Mucosa of descending colon (tissue), 3 donors: ENCODE data around the gene CPED1. TPM values are rescaled to one million over a fixed set of nuclear protein-coding genes. Genes with fewer than 3 reads are reported as not detected.

Experiments used
- ATAC-seq: fragments of 200-7000 bp; cut with Tn5 transposase; one replicate; pipeline ENCODE4 v1.9.1; 2020; ENCODE audit warnings: mild to moderate bottlenecking, moderate library complexity
- DNase-seq, 3 donors: peaks; one replicate each; pipeline ENCODE4 v3.0.0-alpha.2; 2020
- H3K36me3 ChIP-seq: fragments of 200-600 bp; one replicate; pipeline ENCODE4 v1.8.0; 2021; ENCODE audit warnings: low read depth, mild to moderate bottlenecking
- H3K4me1 ChIP-seq: fragments of 200-600 bp; one replicate; pipeline ENCODE4 v1.8.0; 2021; ENCODE audit warnings: low read depth, mild to moderate bottlenecking
- H3K4me3 ChIP-seq: fragments of 200-600 bp; one replicate; pipeline ENCODE4 v1.8.0; 2021; ENCODE audit warnings: mild to moderate bottlenecking
- H3K9me3 ChIP-seq: fragments of 200-600 bp; one replicate; pipeline ENCODE4 v1.8.0; 2021; ENCODE audit warnings: mild to moderate bottlenecking
- CTCF ChIP-seq: fragments of 200-600 bp; IDR thresholded peaks from one replicate; pipeline ENCODE4 v1.8.0; 2022; ENCODE audit warnings: antibody characterized with exemption, mild to moderate bottlenecking
- intact Hi-C, 2 donors: fragments of 100-400 bp; cut with DNase I in 1 of 2; cut with micrococcal nuclease in 1 of 2; formaldehyde crosslinking; loops; one replicate each; pipeline versions ENCODE4 v1.11.0 to v1.11.1; 2022; cut with DNase I, micrococcal nuclease
- total RNA-seq, 3 donors: library from RNA; stranded (reverse); fragmentation: NEBNext Ultra II Directional in 2 of 3; extraction: Animal tissue kit (Norgen Biotek cat#: 25700) in 2 of 3; gene quantifications; one replicate each; pipeline versions ENCODE4 v1.2.1 to v1.2.4, GENCODE V29; 2021 to 2023
- donor health status: DM: no; HTN: no; CAD: no; lungs with moderate emphysema.
- donor health status: DM: no; HTN: no; CAD: no.
- donor health status: DM: no; HTN: yes; CAD: no.

CPED1 gene
- total RNA-seq, 3 donors from 2014 or later = 6.5 to 67.7 (median 8.8) TPM

GRCh38 chr7:121042899-121043298, 54.4 kb downstream of the CPED1 start:
- H3K4me3 ChIP-seq = no peak overlapping the region
- no peaks in the 10 kb centered on the region for H3K4me1 ChIP-seq
- ATAC-seq (no peak), DNase-seq (no peak)
- H3K9me3 ChIP-seq = no peaks in the 10 kb centered on the region
- no peaks in the 10 kb centered on the region for H3K36me3 ChIP-seq
- intact Hi-C loops = no loop called here
- TF ChIP-seq CTCF = no peak

GRCh38 chr7:121043314-121044234, 55.1 kb downstream of the CPED1 start:
- TF ChIP-seq CTCF = no peak
- H3K4me1 ChIP-seq = no peaks in the 10 kb centered on the region
- no peak overlapping the region for H3K4me3 ChIP-seq
- ATAC-seq = no peak
- no peak for DNase-seq
- H3K9me3 ChIP-seq = no peaks in the 10 kb centered on the region
- no peaks in the 10 kb centered on the region for H3K36me3 ChIP-seq
- intact Hi-C loops = no loop called here

- no peaks in the 10 kb centered on the region for H3K4me1 ChIP-seq
- H3K36me3 ChIP-seq = no peaks in the 10 kb centered on the region
- no peak for TF ChIP-seq CTCF
- DNase-seq (no peak), ATAC-seq (no peak)
- intact Hi-C loops = no loop called here
- H3K4me3 ChIP-seq = no peak overlapping the region
- H3K9me3 ChIP-seq = no peaks in the 10 kb centered on the region
Measured at GRCh38 chr7:121045090-121045489, 56.6 kb downstream of the CPED1 start.

- no peak for TF ChIP-seq CTCF
- Histone ChIP-seq H3K36me3 (no peaks in the 10 kb centered on the region), H3K4me3 (no peak overlapping the region), H3K9me3 (no peaks in the 10 kb centered on the region), H3K4me1 (no peaks in the 10 kb centered on the region)
- no peak for ATAC-seq
- no peak for DNase-seq
- intact Hi-C loops = no loop called here
Measured at GRCh38 chr7:121046009-121046408, 57.5 kb downstream of the CPED1 start.

GRCh38 chr7:121046893-121047468, 58.5 kb downstream of the CPED1 start:
- no peak for ATAC-seq

More at GRCh38 chr7:121046893-121047468, 58.5 kb downstream of the CPED1 start:
- DNase-seq = no peak
- Histone ChIP-seq H3K36me3 (no peaks in the 10 kb centered on the region), H3K4me3 (no peak overlapping the region), H3K9me3 (no peaks in the 10 kb centered on the region), H3K4me1 (no peaks in the 10 kb centered on the region)
- intact Hi-C loops = no loop called here
- no peak for TF ChIP-seq CTCF
